HK-2 (cell line): ENCODE measurements around the gene GAS7.

Source experiments
- DNase-seq: peaks from one replicate; pipeline ENCODE4 v3.0.0-alpha.2; 2018; ENCODE audit not compliant: unreplicated experiment

GAS7 gene

GRCh38 chr17:9916108-9916507, 282.3 kb downstream of the GAS7 start:
- DNase-seq = no peak

GRCh38 chr17:9913476-9913875, 284.9 kb downstream of the GAS7 start:
- DNase-seq = no peak

GRCh38 chr17:9912121-9913099, 286.0 kb downstream of the GAS7 start:
- no peak for DNase-seq

GRCh38 chr17:9911089-9911488, 287.3 kb downstream of the GAS7 start:
- no peak for DNase-seq

GRCh38 chr17:9908649-9909042, 289.8 kb downstream of the GAS7 start:
- DNase-seq = no peak

GRCh38 chr17:9907883-9908648, 290.3 kb downstream of the GAS7 start:
- DNase-seq = no peak

DNA sequence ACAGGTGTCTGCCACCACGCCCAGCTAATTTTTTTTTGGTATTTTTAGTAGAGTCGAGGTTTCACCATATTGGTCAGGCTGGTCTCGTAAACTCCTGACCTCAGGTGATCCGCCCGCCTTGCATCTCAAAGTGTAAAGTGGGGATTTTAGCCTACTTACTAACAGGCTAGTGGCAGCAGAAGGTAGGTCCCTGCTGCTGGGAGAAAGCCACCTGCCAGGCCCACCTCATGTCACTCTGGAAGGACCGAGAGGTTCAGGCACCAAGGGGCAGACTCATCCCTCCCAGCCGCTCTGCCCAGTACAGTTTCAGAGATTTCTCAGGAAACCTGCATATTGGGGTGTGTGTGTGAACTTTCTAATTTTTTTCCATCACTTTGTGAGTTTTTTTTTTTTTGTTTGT, 291.3 kb downstream of the GAS7 start:
- DNase-seq = no peak

DNA sequence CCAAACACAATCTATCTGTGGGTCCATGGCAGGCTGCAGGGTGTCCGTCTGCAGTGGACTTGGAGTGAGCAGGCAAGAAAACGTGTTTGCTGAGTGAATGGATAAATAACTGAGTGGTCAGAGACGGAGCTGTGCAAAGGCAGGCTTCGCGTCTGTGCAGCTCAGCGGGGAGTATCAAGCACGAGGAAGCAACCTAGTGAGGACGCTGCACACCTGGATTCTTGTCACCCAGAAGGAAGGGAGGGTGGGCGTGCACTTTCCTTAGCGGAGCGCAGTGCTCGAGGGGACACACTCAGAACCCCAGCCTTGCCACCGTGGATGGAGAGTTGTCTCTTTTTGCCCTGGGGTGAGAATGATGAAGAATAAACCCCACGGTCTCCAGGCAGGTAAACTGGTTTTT, 291.8 kb downstream of the GAS7 start:
- DNase-seq = no peak

DNA sequence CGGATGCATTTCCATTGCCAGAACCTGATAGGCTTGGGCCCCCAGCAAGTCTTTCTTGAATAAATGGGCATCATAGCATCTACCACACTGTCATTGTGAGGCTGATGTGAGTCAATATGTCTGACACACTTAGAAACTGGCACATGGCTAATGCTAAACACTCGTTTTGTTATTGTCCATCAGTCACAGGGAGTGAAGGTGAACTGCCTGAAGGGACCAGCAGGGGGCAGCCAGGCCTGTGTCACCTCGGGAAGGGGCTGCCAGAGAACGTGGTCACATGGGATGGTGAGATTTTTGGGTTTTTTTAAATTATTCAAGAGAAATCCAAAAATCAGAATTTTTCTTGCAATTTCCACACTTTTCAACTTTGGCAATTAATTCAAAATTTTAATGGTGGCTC, 292.5 kb downstream of the GAS7 start:
- no peak for DNase-seq

GRCh38 chr17:9905078-9905415, 293.4 kb downstream of the GAS7 start, which contains the start of gene RCVRN:
TSS of gene RCVRN (minus strand) at chr17:9905271. CDS start at chr17:9905180, 91 bp downstream.
- DNase-seq = no peak

GRCh38 chr17:9904277-9905077, 293.9 kb downstream of the GAS7 start:
- no peak for DNase-seq

DNA sequence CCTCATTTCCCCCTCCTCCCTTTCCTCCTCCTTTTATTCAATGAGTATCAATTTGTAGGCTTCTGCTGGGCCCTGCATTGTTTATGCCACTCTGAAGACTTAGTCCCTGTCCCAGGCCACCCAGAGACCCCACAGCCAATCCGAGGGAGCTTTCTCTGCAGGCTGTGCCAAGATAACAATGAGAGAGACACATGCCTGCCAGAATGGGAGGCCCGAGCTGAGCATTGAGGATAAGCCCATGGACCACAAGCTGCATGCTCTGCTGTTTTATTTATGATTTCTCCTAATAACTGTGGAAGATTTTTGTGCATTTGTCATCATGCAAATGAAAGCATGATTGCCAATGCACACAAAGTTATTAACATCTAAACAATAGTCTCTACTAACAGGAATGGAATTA, 296.3 kb downstream of the GAS7 start:
- DNase-seq = no peak

- DNase-seq = peak; percentile 16
Measured at GRCh38 chr17:9900784-9901183, 297.6 kb downstream of the GAS7 start.

- DNase-seq = no peak
Measured at GRCh38 chr17:9900044-9900594, 298.3 kb downstream of the GAS7 start.

- DNase-seq = no peak
Measured at GRCh38 chr17:9899280-9900043, 298.9 kb downstream of the GAS7 start.

- no peak for DNase-seq
Measured at GRCh38 chr17:9898812-9899211, 299.6 kb downstream of the GAS7 start.

- no peak for DNase-seq
Measured at GRCh38 chr17:9897372-9897968, 300.9 kb downstream of the GAS7 start.

DNA sequence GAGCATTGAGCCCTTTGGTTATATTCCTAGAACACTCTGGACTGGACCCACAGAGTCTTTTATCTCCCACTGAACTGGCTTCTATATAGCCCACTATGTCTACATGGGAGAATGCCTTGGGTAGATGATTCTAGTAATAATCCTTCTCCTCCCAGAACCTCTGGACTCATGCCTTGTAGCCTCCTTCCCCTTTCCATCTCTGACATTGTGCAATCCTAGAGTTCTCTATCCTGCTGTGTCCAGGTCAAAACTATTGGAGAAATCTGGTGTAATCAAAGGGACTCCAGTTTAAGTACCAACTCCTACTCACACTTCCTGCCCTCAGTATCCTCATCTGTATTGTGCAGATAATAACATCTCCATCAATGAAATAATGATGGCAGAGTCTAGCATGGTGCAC, 302.5 kb downstream of the GAS7 start:
- DNase-seq = no peak

- DNase-seq = no peak
Measured at GRCh38 chr17:9894231-9894630, 304.2 kb downstream of the GAS7 start.

DNA sequence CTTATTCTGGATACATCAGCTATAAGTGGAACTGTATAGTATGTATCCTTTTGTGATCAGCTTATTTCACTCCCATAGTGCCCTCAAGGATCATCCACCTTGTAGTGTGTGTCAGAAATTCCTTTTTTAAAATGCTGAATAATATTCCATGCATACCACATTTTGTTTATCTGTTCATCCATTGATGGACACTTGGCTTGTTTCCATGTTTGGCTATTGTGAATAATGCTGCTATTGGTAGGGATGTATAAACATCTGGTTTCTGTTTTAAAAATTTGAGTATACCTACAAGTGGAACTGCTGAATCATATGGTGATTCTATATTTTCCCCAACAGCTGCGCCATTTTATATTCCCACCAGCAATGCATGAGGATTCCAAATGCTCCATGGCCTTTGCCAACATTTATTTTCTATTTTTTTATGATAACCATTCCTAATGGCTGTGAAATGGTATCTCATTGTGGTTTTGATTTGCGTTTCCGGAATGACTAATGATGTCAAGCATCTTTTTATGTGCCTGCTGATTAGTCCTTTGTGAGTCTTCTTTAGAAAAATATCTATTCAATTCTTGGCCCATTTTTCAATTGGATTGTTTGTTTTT, 304.9 kb downstream of the GAS7 start:
- DNase-seq = no peak
